ENCODE data around the gene ALK.

ALK gene

DNA sequence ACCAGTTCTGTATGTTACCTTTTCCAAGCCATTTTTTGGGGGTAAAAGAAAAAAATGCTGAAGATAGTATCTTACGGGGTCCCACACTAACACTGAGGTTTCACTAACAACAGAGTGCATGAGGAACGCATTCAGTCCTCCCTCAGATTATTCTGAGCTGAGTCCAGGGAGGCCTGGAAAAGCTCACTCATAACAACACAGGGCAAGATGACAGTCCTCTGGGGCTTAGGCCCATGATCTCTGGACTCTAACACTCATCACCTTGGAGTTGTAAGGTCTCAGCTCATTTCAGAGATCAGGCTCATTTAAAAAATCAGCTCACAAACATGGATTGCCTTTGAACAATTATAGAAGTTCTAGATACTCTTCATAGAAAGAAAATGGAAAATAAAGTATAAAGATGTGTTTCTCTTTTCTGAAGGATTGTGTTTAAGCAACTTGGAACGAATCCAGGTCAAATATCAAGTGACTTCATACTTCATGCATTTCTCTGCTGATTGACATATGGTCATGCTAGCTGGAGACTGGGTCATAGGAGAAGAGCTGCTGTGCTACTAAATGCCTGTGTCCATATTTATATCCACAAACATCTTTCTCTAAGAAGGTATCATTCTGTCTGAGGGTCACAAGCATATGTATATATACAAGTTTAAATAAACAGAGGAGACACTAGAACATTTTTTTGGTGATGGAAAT, 265.8 kb downstream of the ALK start:
- no peak for DNase-seq (ENCODE audit: low read depth, low spot score)

DNA sequence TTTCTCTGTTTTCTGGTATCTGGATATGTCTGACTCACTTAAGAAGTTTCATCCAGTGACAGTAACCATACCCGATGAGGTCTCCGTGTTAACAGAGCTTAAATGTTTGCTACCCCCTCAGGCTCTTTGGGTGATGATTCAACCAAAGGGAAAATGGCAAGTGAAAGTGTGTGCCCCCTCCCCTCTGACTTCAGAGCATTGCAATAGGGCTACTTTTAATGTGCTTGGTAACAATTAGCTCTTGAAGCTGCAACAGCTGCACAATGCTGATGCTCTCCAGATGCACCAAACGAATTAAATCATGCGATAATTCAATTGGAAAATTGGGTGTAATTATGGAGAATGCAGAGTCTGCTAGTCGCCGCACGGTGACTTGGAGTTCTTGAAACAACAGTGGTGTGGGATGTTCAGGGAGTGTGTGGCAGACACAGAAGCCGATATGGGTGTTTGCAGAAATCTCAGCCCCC, 270.7 kb downstream of the ALK start:
- DNase-seq (ENCODE audit: low read depth, low spot score), result no peak

DNA sequence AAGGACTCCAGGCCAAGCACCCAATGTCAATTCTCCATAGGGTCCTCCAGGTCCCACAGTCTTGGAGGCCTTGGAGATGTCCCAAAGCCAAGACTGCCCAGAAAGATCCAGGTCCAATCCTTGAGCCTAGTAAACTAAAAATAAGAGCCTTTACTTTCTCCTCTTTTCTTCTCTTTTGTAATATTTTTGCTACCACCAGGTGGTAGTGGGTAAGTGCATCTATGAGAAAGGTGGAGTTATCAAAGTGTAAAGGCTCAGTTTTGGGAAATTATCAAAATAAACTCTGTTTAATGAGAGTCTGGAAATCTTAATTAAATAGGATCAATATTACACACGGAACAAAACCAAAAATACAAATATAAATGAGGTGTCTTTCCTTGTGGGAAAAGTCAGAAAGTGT, 276.4 kb downstream of the ALK start:
- DNase-seq (ENCODE audit: low read depth, low spot score), result no peak

DNA sequence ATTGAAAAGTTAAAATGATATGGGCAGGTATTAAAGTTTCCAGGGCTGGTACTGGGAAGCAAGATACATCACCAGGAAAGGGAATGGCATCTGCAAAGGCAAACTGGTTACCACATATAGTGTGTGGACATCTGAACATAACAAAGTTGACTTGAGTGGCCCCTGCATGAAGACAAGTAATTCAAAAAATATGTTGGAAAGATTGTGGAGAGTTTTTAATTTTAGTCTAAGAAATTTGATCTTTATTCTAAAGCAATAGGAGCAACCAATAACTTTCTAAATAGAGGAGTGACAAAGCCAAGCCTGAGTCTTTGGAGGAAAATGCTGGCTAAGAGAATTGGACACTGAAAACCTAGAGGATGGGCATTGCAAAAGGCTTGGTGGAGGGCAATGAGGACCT, 278.2 kb downstream of the ALK start:
- DNase-seq (ENCODE audit: low read depth, low spot score), result no peak

DNA sequence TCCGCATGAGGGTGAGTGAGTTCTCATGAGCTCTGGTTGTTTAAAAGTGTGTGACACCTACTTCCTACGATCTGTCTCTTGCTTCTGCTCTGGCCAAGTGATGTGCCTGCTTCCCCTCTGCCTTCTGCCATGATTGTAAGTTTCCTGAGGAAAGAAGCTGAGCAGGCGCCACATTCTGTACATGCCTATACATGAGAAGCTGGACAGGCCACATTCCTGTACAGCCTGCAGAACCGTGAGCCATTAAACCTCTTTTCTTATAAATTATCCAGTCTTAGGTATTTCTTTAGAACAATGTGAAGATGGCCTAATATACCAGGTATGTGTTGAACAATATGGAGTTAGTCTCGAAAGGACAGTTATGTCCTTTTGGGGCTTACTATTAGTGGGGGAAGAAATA, 281.0 kb downstream of the ALK start:
- DNase-seq (ENCODE audit: low read depth, low spot score), result no peak

DNA sequence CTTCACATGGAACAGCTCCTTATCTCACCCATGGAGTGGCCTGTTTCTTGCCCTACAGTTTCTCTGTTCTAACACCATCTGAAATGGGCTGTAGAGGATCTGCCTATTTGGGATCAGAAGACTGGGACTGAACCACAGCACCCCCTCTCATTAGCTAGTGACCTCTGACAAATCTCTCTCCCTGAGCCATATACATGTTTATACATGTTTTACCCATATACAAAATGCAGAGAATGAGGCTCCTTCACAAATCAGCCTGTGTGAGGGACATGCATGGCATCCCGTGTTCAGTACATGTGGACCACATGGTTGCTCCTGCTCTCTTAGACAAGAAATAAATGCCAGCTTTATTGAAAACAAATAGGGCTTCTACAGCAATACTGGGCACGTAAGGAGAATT, 282.7 kb downstream of the ALK start:
- DNase-seq (ENCODE audit: low read depth, low spot score), result no peak

DNA sequence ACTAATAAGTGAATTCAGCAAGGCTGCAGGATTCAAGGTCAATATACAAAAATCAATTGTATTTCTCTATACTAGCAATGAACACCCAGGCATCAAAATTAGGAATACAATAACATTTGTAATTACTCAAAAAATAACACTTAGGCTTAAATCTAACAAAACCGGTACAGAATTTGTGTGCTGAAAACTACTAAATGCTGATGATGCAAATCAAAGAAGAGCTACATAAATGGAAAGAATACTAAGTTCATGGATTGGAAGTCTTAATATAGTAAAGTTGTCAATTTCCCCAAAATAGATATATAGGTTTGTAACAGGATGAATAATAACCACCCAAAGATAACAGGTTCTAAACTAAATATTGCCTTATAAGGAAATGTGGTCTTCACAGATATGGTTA, 286.5 kb downstream of the ALK start:
- no peak for DNase-seq (ENCODE audit: low read depth, low spot score)

DNA sequence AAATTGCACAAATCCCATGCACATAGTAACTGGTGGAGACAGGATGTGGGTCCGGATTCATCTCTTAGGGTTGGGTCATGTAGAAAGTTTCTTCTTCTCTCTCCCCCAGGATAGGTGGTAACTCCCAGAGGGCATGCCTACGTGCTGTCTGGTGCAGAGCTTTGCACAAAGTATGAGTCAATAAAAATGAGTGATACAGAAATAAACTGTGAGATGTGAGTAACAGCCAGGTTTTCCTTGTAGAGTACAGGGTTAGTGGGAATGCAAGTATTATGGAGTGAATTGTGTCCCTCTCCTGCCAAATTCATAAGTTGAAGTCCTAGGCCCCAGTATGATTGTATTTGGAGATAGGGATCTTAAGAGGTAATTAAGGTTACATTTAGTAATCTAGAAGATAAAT, 289.4 kb downstream of the ALK start:
- no peak for DNase-seq (ENCODE audit: low read depth, low spot score)

DNA sequence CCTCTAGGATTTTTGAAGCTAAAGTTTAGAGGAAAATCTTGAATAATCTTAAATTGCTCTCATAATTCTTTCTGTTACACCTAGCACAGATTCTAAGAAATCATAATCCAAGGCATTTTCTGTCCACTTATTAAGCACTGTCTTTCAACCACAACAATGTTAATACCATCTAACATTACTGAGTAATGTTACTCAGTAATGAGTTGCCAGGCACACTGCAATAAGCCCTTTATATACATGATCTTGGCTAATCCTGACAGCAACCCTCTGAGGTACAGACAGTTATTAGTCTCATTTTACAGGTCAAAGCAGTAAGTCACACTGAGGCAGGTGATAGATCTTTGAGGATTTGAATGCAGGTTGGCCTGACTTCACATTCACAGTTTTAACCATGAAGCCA, 291.9 kb downstream of the ALK start:
- DNase-seq (ENCODE audit: low read depth, low spot score), result no peak

DNA sequence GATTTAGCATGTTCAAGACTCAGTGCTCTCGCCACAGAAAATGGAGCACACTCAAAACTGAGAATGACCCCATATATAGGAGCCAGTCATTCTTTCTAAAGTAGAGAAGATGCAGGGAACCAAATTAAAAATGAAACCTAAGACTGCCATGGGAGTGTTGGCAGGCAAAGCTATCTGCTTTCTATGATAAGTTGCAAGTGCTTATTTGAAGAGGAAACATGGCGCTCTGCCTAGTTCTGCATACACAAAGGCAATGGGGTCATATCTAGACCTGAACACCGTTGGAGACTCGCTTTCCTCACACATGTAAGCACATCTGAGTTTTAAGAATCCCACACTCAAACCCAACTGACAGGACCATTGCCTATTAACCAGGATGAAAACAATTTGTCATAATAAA, 292.5 kb downstream of the ALK start:
- no peak for DNase-seq (ENCODE audit: low read depth, low spot score)

DNA sequence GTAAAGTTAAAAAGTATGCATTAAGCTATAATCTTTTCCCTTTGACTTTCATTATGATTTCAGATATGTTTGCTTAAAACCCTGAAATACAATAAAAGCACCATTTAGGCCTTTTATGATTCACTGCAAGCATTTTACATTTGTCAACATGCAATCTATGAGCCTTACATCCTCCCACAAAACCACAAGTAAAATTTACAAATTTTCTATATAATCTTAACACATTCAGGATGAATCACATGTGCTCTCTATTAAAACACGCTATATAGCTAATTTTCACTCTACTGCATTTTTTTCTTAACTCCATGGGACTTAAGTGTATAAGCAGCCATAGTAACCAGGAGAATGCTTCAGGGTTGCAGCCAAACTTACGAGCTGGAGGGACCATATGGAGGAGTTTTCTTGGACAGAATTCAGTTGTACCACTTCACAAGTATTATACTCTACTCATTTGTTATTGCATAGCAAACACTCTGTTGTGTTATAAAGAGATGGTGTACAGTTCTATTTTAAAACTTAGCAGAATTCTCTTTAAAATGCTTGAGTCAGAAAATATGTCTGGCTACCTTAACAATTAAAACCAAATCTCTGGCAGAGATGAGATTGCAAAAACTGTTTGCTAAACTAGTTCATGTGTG, 293.2 kb downstream of the ALK start:
- no peak for DNase-seq (ENCODE audit: low read depth, low spot score)

DNA sequence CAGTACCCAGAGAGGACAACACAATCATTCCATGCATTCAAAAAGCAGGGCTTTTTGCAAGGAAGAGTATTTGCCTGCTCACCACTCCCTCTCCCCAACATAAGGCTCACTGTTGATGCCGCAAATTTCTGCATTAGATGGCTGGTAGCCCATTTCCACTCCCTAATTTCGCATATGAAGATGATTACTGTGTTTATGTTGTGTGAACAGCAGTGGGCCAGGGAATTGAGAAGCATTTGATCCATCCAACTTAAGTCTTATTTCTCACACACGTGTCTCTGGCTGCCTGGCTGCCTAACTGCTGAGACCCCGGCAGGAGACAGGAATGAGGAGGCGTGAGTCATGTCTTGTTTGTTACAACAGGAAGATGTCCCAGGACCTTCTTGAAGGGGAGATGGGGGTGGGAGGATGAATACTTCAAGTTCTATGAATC, 294.1 kb downstream of the ALK start:
- DNase-seq (ENCODE audit: low read depth, low spot score), result no peak

DNA sequence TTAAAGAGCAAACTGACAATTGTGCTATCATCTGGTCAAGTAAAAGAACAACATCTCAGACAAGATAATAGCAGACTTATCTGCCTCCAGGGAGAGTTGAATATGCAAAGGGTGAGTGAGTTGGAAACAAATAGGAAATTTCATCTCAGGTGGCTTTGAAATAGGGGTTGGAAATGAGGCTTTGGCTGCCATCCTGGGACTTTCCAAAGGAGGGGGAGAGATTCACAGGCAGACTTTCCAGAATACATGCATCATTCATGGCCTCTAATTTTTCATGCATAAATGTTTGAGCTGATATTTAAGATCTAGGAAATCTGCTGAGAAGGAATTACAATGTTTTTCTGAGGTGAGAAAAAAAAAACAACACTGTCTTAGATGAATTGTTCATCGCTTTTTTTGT, 300.5 kb downstream of the ALK start:
- DNase-seq (ENCODE audit: low read depth, low spot score), result no peak

DNA sequence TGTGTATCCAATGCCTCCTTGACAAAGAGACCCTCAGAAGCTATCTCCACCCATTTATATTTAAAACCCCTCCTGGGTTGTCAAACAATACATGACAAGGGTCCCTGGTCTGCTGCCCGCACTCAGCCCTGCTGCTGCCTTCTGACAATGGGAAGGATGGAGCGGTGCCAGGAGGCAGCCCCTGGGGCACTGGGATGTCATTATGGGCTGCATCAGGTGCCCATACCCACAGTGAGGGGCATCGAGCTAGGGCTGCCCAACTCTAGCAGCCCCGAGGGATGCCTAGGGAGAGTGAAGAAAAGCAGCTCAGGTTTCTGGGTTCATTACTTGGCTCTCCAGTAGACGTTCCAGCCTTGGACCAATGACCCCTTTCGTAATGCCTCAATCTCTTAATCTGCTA, 301.7 kb downstream of the ALK start:
- DNase-seq (ENCODE audit: low read depth, low spot score), result no peak

DNA sequence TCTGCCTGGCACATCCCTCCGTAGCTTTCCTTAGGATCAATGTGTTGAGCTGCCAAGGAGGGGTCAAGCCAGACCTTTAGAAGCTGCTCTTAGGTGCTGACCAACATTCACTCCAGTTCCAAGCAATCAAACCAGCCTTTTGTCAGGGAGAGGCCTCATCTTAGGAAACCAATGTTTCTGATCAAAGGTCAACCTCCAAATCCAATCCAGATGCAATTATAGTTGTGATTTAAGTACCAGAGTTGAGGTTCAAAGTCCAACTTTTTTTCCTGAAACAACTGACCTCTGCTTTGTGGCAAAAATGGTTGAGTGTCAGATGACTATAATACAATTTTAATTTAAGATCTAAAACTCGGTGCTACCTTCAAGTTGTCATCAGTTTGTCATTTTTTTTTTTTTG, 303.4 kb downstream of the ALK start:
- no peak for DNase-seq (ENCODE audit: low read depth, low spot score)

DNA sequence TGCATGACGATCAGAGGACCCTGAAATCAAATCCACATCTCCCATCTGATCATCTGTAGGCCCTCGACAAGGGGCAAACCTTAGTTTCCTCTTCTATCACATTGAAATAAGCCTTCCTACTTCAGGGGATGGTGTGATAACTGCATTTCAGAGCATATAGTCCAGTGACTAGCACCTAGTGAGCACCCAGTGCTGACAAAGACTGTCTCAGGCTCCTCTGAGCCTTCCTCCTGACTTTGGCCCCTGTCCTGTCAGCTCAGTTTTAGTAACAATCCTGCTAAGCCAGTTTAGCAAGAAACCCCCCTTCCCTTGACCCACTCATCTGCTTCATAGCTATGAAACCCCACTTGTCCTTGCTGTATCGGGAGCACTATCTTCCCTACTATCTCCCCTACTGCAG, 304.0 kb downstream of the ALK start:
- DNase-seq (ENCODE audit: low read depth, low spot score), result no peak

DNA sequence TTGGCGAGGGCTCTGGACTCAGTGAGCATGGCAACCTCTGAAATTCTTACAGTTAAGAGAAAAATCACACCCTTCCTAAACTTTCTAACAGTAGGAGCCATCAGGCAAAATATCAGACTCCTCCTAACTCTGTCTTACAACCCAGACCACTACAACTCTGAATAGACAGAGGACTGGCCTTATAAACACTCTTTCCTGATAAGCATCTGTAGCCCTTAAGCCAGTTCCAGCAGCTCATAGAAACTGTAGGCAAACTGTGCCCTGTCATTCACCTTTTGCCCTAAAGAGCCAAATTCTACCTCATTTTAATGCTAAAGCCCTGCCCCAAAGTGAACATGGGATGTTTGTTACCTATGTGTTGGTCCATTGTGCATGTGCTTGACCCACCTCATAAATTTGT, 304.8 kb downstream of the ALK start:
- no peak for DNase-seq (ENCODE audit: low read depth, low spot score)

DNA sequence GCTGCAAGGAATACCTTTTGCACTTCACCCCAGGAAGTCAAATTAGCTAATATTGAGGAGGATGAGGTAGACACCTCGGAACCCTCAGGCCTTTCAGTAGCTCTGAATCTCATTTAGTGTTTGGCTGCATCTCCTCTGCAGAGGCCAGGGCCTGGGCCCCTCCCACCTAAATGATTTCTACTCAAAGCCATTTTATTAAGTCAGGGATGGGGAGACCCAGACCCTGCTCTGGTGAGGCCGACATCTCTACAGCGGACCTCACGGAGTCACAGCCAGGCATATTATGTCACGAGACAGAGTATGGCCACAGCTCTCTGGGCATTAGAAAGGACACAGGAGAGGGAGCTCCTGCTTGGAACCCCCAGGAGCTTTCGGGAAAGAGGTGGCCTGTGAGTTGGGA, 305.5 kb downstream of the ALK start:
- no peak for DNase-seq (ENCODE audit: low read depth, low spot score)

DNA sequence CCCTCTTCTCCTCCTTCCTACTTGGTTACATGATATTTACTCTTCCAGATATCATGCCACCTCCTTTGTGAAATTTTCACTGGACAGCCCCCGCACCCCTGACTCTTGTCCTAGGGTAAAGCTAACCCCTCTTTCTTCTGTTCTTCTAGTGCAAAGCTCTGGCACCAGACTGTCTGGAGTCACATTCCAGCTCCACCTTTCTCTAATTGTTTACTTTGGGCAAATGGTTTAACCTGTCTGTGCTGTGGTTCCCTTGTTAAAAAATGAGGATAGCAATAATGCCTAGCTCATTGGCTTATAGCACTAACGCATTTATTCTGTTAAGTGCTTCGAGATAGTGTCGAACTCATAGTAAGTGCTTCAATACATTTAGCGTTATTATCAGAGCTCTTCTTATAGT, 306.2 kb downstream of the ALK start:
- DNase-seq (ENCODE audit: low read depth, low spot score), result no peak

DNA sequence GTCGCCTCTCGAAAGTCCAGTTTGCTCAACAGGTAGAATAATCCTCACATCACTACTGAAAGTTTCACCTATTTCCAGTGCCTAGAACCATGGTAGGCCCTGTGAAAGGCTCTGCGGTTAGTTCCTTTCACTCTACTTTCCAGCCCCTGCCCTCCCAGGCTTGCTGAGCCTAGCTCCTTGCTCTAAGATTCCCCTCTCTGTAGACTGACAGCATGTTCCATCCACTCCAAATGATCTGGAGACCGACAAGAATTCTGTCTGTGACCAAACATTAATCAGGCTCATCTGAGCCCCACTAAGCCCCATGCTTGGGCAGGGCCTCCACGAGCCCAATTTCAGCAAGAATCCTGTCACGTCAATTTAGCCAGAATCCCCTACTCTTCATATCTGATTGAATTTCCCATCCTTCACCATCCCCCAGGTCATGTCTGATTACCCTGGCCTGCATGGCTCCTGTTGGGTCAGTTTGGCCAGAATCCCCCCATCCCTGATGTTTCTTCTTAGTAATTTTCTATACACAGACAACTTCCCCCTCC, 307.0 kb downstream of the ALK start:
- no peak for DNase-seq (ENCODE audit: low read depth, low spot score)

DNA sequence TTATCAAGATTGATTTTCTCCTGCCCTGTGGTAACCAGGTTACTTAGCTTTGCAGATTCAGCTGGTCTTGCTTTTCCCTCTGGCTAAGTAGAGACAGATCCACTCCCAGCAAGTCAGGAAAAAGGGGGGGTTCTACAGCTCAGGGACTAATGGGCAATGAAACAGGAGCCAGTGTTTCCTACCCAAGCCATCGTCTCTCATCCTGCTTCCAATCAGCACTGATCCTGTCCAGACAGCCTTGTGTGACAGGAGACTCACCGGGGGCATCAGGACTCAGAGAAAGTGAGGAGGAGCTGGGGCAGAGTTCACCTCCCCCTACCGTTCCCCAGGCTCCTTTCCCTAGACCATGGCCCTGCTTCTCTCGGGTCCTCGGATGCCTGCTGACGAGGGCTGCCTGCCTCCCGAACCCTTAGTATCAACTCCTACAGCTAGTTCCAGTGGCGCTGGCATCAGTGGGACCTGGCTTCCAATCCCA, 307.6 kb downstream of the ALK start:
- no peak for DNase-seq (ENCODE audit: low read depth, low spot score)

DNA sequence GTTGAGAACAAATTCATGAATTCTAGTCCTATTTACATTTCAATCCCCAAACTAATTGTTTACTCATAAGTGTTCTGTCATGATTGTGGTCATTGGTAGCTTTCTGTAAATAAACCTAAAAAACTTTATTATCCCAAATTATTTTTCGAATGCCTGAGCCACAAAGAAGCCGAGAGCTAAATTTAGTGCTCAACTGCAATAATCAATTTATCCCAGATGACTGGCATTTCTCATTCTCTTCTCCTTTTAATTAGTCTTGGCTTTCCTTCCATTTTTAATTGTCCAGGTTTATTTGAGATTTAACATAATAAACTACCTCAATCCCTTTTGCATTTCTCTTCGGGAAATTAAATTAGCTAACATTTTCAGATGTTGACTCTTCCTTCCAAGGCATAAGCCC, 308.3 kb downstream of the ALK start:
- DNase-seq (ENCODE audit: low read depth, low spot score), result no peak

DNA sequence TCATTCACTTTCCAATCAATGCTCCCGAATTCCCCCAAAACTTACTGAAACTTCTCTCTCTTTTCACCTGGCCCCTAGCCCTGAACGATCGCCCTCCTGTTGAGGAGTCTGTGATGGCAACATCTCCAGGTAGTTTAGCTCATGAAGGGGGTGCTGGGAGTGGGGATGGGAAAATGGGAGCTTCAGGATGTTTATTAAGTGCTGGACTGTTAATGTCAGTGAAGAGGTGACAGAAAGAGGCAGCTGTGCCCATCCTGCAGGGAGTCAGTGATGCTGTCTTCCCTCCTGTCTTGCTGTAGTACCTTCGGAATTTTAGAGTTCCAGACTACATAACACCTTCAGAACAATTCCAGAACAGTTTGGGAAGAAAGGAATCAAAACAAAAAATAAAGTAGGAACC, 308.8 kb downstream of the ALK start:
- no peak for DNase-seq (ENCODE audit: low read depth, low spot score)

All from activated naive CD8-positive, alpha-beta T cell treated with anti-CD3 and anti-CD28 coated beads, Interleukin-2, amount 50 U/mL, for 16 hours (primary cell).